22Rv1 (cell line): Measurements from ENCODE around the gene GORASP2.

Experiments used
- H3K27ac ChIP-seq: fragments of 450-650 bp; 2 replicates; pipeline ENCODE4 v1.5.1; 2017
- CTCF ChIP-seq: fragments of 450-650 bp; IDR thresholded peaks from 2 replicates; pipeline ENCODE4 v1.5.1; 2017; ENCODE audit warnings: mild to moderate bottlenecking
- ZFX ChIP-seq: fragments of 450-650 bp; IDR thresholded peaks from 2 replicates; pipeline ENCODE4 v1.6.1; 2017; ENCODE audit warnings: antibody characterized with exemption, borderline replicate concordance

Gene GORASP2

GRCh38 chr2:170932948-170933347 is 3.9 kb downstream of the GORASP2 start:
- TF ChIP-seq ZFX (no peak), CTCF (no peak)
- H3K27ac ChIP-seq = no peak overlapping the region

DNA sequence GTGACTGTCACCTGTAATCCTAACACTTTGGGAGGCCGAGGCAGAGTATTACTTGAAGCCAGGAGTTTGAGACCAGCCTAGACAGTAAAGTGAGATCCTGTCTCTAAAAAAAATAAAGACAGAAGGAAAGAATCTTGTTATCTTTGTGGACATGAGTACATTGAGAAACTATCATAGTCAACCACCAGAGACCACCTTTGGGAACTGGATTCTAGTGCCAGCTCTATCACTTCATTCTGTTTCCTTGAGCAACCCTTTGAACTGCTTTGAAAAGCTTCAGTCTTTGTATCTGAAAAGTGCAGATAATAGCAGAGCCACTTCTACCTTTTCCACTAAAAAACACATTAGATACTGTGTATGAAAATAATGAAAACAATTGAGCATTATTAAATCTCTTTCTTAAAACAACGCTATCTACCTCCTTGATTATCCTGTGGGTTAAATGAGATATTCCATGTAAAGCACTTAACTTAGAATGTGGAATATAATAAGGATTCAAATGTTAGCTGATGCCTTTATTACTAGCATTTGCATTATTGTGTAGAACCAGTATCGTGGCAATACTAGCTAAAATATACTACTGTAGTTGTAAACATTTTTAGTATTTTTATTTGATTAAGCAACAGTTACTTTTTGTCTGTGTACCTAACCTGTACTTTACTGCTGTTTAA is 8.8 kb downstream of the GORASP2 start:
- TF ChIP-seq ZFX (no peak), CTCF (no peak)
- no peak overlapping the region for H3K27ac ChIP-seq

GRCh38 chr2:170940066-170940465 is 11.0 kb downstream of the GORASP2 start:
- H3K27ac ChIP-seq = no peak overlapping the region
- TF ChIP-seq ZFX = no peak

- H3K27ac ChIP-seq = no peak overlapping the region
- TF ChIP-seq ZFX (no peak), CTCF (no peak)
These were observed 13.6 kb downstream of the GORASP2 start for GRCh38 chr2:170942615-170943014.

GRCh38 chr2:170943041-170943440 is 14.0 kb downstream of the GORASP2 start:
- no peak for TF ChIP-seq ZFX
- no peak for TF ChIP-seq CTCF
- no peak overlapping the region for H3K27ac ChIP-seq

DNA sequence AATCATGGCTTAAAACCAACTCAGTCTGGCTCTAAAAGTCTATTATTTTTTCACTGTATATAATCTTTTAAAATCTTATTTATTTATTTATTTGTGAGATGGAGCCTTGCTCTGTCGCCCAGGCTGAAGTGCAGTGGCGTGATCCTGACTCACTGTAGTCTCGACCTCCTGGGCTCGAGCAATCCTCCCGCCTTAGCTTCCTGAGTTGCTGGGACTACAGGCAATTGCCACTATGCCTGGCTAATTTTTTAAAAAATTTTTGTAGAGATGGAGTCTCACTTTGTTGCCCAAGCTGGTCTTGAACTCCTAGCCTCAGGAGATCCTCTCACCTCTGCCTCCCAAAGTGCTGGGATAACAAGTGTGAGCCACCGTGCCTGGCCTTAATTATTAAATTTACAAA is 14.5 kb downstream of the GORASP2 start:
- H3K27ac ChIP-seq = no peak overlapping the region
- TF ChIP-seq CTCF (no peak), ZFX (no peak)

DNA sequence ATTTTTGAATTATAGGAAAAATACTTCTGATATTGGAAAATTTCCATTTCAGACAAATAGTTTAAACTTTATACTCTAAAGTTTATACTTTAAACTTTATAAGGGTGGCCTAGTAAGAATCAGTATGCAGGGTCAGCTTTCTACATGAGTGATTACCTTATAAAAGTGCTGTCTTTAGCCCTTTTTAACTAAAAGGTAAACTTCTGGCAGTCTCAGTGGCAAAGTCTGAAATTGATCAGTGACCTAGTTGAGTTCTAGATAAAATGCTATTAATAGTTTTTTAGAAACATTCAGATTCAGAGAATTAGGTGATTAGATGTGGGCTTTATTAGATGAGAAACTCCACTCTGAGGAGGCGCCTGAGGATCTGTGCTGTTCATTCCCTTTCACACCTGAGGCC is 15.5 kb downstream of the GORASP2 start:
- TF ChIP-seq ZFX = no peak
- no peak for TF ChIP-seq CTCF
- H3K27ac ChIP-seq = no peak overlapping the region

GRCh38 chr2:170949415-170949814 is 20.4 kb downstream of the GORASP2 start:
- TF ChIP-seq CTCF (no peak), ZFX (no peak)
- H3K27ac ChIP-seq = no peak overlapping the region
